GM18873 (cell line): ENCODE data around the gene ETV1.

ENCODE experiments used
- ATAC-seq: cut with Tn5 transposase; IDR thresholded peaks from one replicate; pipeline ENCODE4 v1.9.1; 2021; ENCODE audit warnings: mild to moderate bottlenecking, moderate library complexity, moderate number of reproducible peaks; ENCODE audit not compliant: unreplicated experiment, low FRiP score

Gene ETV1

GRCh38 chr7:13989126-13989948 is at the start of gene ETV1:
Gene ETV1, minus strand, starts transcription at chr7:13989666. Its CDS starts 614 bp downstream, at chr7:13989052.
- no peak for ATAC-seq

GRCh38 chr7:14024406-14024805 is 34.9 kb upstream of the ETV1 start:
- no peak for ATAC-seq

GRCh38 chr7:14023838-14024237 is 34.4 kb upstream of the ETV1 start:
- no peak for ATAC-seq

- no peak for ATAC-seq
Measured at GRCh38 chr7:14023342-14023741, 33.9 kb upstream of the ETV1 start.

- ATAC-seq = no peak
Measured at GRCh38 chr7:14021069-14021468, 31.6 kb upstream of the ETV1 start.

GRCh38 chr7:14020339-14020900 is 31.0 kb upstream of the ETV1 start:
- ATAC-seq = no peak

GRCh38 chr7:14018751-14019150 is 29.3 kb upstream of the ETV1 start:
- ATAC-seq = no peak

GRCh38 chr7:14016950-14017349 is 27.5 kb upstream of the ETV1 start:
- ATAC-seq = no peak

- no peak for ATAC-seq
Measured at GRCh38 chr7:14013898-14014297, 24.4 kb upstream of the ETV1 start.

- ATAC-seq = no peak
Measured at GRCh38 chr7:14009453-14010418, 20.3 kb upstream of the ETV1 start.

- ATAC-seq = no peak
Measured at GRCh38 chr7:14001139-14001538, 11.7 kb upstream of the ETV1 start.

- ATAC-seq = no peak
Measured at GRCh38 chr7:14000247-14000646, 10.8 kb upstream of the ETV1 start.

GRCh38 chr7:13998866-13999265 is 9.4 kb upstream of the ETV1 start:
- ATAC-seq = no peak

- ATAC-seq = no peak
Measured at GRCh38 chr7:13992596-13992964, 3.1 kb upstream of the ETV1 start.

GRCh38 chr7:13991791-13992595 is 2.5 kb upstream of the ETV1 start:
- ATAC-seq = no peak

- peak; percentile 62 for ATAC-seq
Measured at GRCh38 chr7:13990984-13991790, 1.7 kb upstream of the ETV1 start.

GRCh38 chr7:13990319-13990983 is 985 bp upstream of the ETV1 start:
- peak; percentile 60 for ATAC-seq

GRCh38 chr7:13989949-13990305 is 461 bp upstream of the ETV1 start:
- ATAC-seq = no peak

- no peak for ATAC-seq
Measured at GRCh38 chr7:13988731-13989125, 738 bp downstream of the ETV1 start.
